Measurements from ENCODE around the gene NHERF2. TPM values are rescaled to one million over a fixed set of nuclear protein-coding genes. Genes with fewer than 3 reads are reported as not detected.
A peak's percentile ranks its signal among the peaks of the same experiment; 100 is the strongest.

The NHERF2 gene
- total RNA-seq, 3 donors from 2014 or later: 2.0 to 4.4 (median 2.0) TPM

DNA sequence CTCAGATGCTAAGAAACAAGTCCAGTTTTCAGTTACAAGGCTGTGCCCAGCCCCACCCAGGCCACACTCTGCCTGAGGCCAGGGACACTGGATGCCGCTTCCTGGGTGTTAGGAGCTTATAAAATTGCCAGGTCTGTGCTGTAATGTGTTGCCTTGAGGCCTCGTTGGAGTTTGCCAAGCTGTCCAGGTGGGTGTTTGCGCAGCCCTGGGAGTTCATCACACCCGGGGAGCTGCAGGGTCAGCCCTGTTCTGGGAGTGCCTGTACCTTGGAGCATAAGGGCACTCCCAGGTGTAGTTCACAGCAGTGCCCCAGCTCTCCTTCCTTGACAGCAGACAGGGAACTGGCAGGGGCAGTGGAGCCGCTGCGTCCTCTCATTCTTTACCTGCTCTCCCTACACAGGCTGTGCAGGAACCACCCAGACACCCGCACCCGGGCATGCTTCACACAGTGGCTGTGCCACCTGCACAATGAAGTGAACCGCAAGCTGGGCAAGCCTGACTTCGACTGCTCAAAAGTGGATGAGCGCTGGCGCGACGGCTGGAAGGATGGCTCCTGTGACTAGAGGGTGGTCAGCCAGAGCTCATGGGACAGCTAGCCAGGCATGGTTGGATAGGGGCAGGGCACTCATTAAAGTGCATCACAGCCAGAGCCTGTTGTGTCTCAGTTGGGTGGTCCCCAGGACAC, 41.1 kb upstream of the NHERF2 start:
- Mint-ChIP-seq H3K36me3 (ENCODE audit: insufficient read depth) (peaks cover 3% of the 10 kb centered on the region), H3K4me3 (peak overlapping the region; percentile 83), H3K27me3 (ENCODE audit: low read depth) (peaks cover 23% of the 10 kb centered on the region), H3K9me3 (no peaks in the 10 kb centered on the region), H3K4me1 (ENCODE audit: low read depth) (peaks cover 22% of the 10 kb centered on the region)
- ATAC-seq (no peak), DNase-seq (no peak)

DNA sequence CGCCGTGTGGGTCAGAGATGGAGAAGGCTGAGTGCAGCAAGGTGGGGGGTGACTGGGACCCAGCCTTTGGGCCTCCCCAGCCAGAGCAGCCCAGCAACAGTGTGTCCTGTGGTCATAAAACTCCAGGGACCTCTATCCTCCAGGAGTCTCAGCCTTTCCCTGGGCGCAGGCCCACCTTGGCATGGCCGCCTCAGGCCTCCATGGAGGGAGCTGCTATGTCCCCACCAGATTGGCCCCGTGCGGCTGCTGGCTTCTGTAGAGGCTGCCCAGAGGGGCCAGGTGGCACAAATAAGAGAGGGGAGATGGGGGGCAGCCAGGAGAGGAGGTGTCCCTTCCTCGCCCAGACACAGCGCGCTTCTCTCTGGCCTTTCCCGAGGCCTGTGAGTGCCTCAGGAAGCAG, 39.5 kb upstream of the NHERF2 start:
- Mint-ChIP-seq H3K4me1 (ENCODE audit: low read depth) (peaks cover 29% of the 10 kb centered on the region), H3K27me3 (ENCODE audit: low read depth) (peaks cover 14% of the 10 kb centered on the region), H3K9me3 (no peaks in the 10 kb centered on the region), H3K4me3 (no peak overlapping the region), H3K36me3 (ENCODE audit: insufficient read depth) (peaks cover 3% of the 10 kb centered on the region)
- no peak for DNase-seq
- no peak for ATAC-seq

DNA sequence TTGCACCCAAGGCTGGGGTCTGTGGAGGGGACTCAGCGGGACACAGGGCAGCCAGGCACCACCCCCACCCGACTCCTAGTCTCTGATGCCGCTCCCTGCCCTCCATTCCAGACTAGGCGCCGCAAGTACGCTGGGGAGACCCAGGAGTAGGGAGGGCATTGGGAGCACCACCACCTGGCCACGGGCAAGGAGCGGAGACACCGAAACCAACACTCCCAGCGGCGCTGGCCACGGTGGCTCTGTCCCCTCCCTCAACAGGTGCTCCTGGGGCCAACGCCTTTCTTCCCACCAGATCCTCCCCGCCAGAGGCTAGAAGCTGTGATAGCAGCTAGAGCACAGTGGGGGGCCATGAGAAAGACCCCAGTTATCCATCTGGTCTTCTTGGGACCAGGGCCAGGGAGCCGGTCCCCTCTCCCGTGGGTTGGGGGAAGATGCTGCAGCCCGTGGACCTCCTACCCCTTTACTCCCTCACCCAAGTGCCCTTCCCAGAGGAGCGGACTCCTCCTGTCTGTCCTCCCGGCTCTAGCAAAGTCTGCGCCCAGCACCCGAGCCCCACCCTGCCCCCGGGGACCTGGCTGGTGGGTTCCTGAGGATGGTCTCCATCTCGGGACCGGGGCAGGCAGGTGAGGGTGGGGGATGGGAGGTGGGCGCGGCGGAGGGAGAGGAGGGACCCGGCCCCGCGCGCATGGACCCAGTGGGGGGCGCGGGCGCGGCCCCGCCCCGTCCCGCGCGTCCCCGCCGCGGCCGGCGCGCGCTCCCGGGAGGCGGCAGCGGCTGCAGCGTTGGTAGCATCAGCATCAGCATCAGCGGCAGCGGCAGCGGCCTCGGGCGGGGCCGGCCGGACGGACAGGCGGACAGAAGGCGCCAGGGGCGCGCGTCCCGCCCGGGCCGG, 37.2 kb upstream of the NHERF2 start, which contains the start of gene SYNGR3:
Gene SYNGR3 (plus strand): TSS at position 762 of the 892 bp plus-strand sequence. CDS start 133 bp downstream, outside the sequence.
- H3K36me3 Mint-ChIP-seq (ENCODE audit: insufficient read depth): peaks cover 3% of the 10 kb centered on the region
- H3K4me1 Mint-ChIP-seq (ENCODE audit: low read depth): peaks cover 31% of the 10 kb centered on the region
- ATAC-seq (no peak), DNase-seq (no peak)
- H3K27me3 Mint-ChIP-seq (ENCODE audit: low read depth): peaks cover 11% of the 10 kb centered on the region
- H3K4me3 Mint-ChIP-seq: peak within 1 kb of the TSS; percentile 70
- no peaks in the 10 kb centered on the region for H3K9me3 Mint-ChIP-seq

DNA sequence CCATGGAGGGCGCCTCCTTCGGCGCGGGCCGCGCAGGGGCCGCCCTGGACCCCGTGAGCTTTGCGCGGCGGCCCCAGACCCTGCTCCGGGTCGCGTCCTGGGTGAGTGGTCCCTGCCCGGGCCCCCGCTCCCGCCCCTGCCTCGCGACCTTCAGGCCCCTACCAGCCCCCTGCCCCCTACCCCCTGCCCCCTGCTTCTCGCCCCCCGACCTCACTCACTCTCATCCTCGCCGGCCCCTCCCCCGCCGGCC, 36.7 kb upstream of the NHERF2 start:
- H3K36me3 Mint-ChIP-seq (ENCODE audit: insufficient read depth): peaks cover 3% of the 10 kb centered on the region
- ATAC-seq (no peak), DNase-seq (no peak)
- H3K4me3 Mint-ChIP-seq: no peak overlapping the region
- H3K27me3 Mint-ChIP-seq (ENCODE audit: low read depth): peaks cover 11% of the 10 kb centered on the region
- H3K4me1 Mint-ChIP-seq (ENCODE audit: low read depth): peaks cover 26% of the 10 kb centered on the region
- no peaks in the 10 kb centered on the region for H3K9me3 Mint-ChIP-seq

DNA sequence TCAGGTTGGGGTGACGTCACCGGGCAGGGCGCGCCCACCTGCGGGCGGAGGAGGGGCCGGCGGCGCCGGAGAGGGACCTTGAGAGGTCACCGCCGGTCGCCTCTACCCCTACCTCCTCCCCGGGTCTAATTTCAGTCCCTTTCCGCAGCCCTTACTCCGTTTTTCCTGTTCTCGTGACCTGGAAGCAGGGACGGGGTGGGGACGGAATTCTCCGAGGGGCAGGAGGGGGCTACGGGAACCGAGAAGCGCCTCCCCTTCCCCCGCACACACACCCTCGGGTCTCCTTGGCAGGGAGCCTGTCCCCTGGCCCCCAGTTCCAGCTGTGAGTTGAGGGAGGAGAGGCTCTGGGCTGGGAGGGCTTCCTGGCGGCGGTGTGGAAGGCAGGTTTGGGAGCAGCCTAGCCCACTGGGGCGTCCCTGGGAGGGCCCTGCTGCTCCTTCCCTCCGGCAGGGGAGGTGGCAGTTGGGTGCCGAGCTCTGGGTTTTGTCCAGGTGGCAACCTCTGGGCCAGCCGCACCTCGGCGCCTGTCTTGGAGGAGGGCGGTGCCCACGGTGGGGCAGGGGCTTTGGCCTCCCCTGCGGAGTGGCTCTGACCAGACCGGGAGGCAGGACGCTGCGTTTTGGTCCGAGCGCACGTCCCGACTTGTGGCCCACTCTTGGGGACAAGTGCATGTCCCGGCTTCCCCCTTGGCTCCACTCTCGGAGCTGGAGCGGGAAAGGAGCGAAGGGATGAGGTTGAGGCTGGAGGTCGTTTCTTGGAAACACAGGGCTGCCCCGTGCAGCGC, 36.2 kb upstream of the NHERF2 start:
- H3K27me3 Mint-ChIP-seq (ENCODE audit: low read depth): peaks cover 11% of the 10 kb centered on the region
- peaks cover 3% of the 10 kb centered on the region for H3K36me3 Mint-ChIP-seq (ENCODE audit: insufficient read depth)
- no peaks in the 10 kb centered on the region for H3K9me3 Mint-ChIP-seq
- peak overlapping the region; percentile 70 for H3K4me3 Mint-ChIP-seq
- no peak for DNase-seq
- peaks cover 21% of the 10 kb centered on the region for H3K4me1 Mint-ChIP-seq (ENCODE audit: low read depth)
- ATAC-seq: no peak

DNA sequence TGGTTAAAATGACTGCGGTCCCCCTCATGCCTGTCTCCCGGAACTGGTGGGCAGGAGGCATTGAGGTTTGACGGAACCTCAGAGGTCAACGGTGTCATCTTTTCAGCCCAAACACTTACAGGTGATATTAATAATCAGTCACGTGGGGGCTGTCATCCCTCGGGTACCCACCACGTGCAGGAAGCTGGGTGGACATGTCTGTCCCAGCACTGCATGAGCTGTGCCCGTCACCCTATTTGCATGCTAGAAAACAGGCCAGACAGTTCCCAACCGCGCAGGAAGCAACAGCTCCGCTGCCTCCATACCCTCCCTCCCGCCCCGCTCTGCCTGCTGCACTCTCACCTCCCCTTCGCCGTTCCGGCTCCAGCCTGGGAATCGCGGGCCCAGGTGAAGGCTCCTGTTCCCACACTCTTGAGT, 35.6 kb upstream of the NHERF2 start:
- peak; percentile 43 for DNase-seq
- H3K4me3 Mint-ChIP-seq: peak overlapping the region; percentile 70
- no peaks in the 10 kb centered on the region for H3K9me3 Mint-ChIP-seq
- H3K36me3 Mint-ChIP-seq (ENCODE audit: insufficient read depth): no peaks in the 10 kb centered on the region
- H3K27me3 Mint-ChIP-seq (ENCODE audit: low read depth): peaks cover 11% of the 10 kb centered on the region
- H3K4me1 Mint-ChIP-seq (ENCODE audit: low read depth): peaks cover 23% of the 10 kb centered on the region
- ATAC-seq: peak; percentile 21 to 39

DNA sequence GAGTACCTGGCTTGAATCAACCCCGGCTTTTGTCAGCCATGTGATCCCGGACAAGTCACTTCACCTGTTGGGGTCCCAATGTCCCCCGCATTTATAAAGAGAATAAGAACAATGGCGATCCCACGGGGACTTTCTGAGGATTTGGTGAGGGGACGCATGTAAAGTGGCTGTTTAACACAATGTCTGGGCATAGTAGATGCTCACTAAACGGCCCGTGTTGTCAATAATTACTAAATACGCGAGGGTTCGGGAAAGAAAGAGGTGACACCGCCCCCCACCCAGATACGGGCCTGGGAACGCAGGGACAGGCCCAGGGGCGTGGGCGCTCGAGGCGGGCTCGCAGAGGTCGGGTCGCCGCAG, 35.1 kb upstream of the NHERF2 start:
- Mint-ChIP-seq H3K4me3 (peak overlapping the region; percentile 70), H3K4me1 (ENCODE audit: low read depth) (peaks cover 23% of the 10 kb centered on the region), H3K36me3 (ENCODE audit: insufficient read depth) (no peaks in the 10 kb centered on the region), H3K9me3 (no peaks in the 10 kb centered on the region), H3K27me3 (ENCODE audit: low read depth) (peaks cover 11% of the 10 kb centered on the region)
- ATAC-seq (no peak), DNase-seq (no peak)

DNA sequence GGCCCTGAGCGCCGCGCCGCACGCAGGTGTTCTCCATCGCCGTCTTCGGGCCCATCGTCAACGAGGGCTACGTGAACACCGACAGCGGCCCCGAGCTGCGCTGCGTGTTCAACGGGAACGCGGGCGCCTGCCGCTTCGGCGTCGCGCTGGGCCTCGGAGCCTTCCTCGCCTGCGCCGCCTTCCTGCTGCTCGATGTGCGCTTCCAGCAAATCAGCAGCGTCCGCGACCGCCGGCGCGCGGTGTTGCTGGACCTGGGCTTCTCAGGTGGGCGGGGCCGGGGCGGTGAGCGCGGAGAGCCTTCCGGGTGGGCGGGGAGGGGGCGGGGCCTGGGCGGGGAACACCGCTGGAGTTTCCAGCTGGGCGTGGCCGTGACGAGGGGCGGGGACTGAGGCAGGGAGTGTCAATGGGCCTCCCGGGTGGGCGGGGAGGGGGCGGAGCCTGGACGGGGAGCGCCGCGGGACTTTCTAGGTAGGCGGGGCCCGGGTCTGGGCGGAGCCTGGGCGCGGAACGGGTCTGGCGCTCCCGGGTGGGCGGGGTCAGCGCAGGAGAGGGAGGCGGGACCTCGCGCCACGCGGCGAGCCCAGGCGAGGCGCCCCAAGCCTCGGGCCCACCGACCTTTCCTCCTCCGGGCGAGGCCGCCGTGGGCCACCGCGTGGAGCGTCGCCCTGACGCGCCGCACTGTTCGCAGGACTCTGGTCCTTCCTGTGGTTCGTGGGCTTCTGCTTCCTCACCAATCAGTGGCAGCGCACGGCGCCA, 34.6 kb upstream of the NHERF2 start:
- no peaks in the 10 kb centered on the region for H3K9me3 Mint-ChIP-seq
- peaks cover 23% of the 10 kb centered on the region for H3K4me1 Mint-ChIP-seq (ENCODE audit: low read depth)
- peak; percentile 68 to 80 for ATAC-seq
- H3K27me3 Mint-ChIP-seq (ENCODE audit: low read depth): peaks cover 11% of the 10 kb centered on the region
- H3K4me3 Mint-ChIP-seq: peak overlapping the region; percentile 70
- peak; percentile 99 for DNase-seq
- no peaks in the 10 kb centered on the region for H3K36me3 Mint-ChIP-seq (ENCODE audit: insufficient read depth)

DNA sequence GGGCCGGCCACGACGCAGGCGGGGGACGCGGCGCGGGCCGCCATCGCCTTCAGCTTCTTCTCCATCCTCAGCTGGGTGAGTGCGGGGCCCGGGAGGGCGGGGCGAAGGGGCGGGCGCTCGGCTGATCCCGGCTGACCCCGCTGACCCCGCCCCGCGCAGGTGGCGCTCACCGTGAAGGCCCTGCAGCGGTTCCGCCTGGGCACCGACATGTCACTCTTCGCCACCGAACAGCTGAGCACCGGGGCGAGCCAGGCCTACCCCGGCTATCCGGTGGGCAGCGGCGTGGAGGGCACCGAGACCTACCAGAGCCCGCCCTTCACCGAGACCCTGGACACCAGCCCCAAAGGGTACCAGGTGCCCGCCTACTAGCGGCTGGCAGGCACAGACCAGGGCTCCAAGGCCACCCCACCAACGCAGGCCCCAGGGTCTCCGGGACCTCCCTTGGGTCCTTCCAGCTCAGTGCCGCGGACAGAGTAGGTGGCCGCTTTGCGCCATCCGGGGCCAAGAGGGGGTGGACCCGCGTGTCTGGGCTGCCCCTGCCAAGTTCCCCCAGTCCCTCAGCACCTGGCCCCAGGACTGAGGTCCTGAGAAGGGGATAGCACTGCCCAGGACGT, 33.9 kb upstream of the NHERF2 start:
- H3K4me1 Mint-ChIP-seq (ENCODE audit: low read depth): peaks cover 23% of the 10 kb centered on the region
- no peaks in the 10 kb centered on the region for H3K9me3 Mint-ChIP-seq
- H3K4me3 Mint-ChIP-seq: no peak overlapping the region
- no peak for ATAC-seq
- no peaks in the 10 kb centered on the region for H3K36me3 Mint-ChIP-seq (ENCODE audit: insufficient read depth)
- H3K27me3 Mint-ChIP-seq (ENCODE audit: low read depth): peaks cover 11% of the 10 kb centered on the region
- DNase-seq: no peak

DNA sequence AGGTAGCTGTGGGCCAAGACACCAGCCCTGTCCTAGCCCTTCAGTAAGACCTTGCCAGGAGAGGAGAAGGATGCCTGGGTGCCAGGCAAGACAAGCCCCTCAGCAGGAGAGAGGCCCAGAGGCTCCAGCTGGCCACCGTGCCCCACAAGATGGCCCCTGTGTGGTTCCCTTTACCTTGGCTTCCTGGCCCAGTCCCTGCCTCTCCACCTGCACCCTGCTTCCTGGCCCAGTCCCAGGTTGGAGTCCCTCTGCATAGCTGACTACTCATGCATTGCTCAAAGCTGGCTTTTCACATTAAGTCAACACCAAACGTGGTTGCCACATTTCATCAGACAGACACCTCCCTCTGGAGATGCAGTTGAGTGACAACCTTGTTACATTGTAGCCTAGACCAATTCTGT, 33.0 kb upstream of the NHERF2 start:
- Mint-ChIP-seq H3K4me3 (no peak overlapping the region), H3K9me3 (no peaks in the 10 kb centered on the region), H3K27me3 (ENCODE audit: low read depth) (peaks cover 7% of the 10 kb centered on the region), H3K4me1 (ENCODE audit: low read depth) (peaks cover 23% of the 10 kb centered on the region), H3K36me3 (ENCODE audit: insufficient read depth) (peaks cover 2% of the 10 kb centered on the region)
- DNase-seq: no peak
- ATAC-seq: no peak

DNA sequence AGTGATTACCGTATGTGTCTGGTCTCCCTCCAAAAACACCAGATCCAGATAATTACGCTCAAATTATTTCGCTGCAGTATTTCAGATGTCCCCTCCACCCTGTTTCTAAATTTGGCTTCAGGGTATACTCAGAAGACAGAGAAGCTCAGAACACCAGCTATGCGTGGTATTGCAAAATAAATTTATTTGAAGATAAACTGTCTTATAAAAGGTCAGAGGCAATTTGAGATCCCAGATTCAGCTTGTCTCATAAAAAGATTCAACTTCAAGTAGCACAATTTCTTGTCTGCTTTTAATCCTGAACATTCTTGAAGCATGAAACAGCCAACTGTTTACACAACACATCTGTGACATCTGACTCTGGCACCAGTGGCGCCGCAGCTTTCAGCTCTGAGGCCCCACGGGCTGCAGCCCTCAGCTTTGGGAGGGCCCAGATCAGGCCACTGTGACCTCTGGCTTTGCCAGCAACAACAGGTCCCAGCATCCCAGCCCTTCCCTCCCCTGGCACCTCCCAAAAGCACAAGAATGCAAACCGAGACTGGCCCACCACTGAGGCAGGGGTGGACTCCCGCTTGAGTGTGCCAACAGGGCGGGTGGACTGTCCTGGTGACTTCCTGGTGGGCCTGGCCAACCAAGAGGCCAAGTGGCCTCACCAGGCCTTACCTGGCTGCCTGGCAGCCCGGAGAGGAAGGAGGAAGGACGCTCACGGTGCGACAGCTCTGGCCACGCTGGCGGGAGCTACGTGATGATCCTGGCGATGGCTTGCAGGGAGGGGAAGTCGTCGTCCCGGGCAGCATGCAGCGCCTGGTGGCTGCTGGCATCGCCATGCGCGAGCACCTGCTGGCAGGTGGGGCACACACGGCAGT, 29.0 kb upstream of the NHERF2 start:
- no peaks in the 10 kb centered on the region for H3K9me3 Mint-ChIP-seq
- H3K4me3 Mint-ChIP-seq: no peak overlapping the region
- ATAC-seq (no peak), DNase-seq (no peak)
- peaks cover 10% of the 10 kb centered on the region for H3K4me1 Mint-ChIP-seq (ENCODE audit: low read depth)
- H3K36me3 Mint-ChIP-seq (ENCODE audit: insufficient read depth): peaks cover 9% of the 10 kb centered on the region
- H3K27me3 Mint-ChIP-seq (ENCODE audit: low read depth): no peaks in the 10 kb centered on the region

DNA sequence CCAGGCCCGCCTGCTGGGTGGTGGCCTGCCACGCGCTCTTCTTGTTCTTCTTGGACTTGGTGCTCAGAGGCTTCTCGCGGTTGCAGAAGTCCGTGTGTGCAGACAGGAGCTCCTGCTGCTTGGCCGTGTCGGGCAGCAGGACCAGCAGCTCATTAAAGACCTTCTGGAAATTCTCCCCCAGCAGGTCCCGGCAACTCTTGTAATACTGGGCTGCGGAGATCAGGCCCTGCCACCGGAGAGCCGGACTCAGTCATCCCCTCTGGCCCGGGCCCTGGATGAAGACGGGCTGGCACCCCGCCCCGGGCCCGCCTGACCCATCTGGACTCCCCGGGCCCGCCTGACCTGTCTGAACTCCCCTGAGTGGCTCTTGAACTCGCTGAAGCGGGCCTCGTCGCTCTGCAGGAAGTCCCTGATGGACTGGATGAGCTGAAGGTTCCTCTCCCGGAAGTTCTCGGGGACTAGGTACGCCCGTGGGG, 28.3 kb upstream of the NHERF2 start:
- no peaks in the 10 kb centered on the region for H3K27me3 Mint-ChIP-seq (ENCODE audit: low read depth)
- no peak for ATAC-seq
- no peaks in the 10 kb centered on the region for H3K9me3 Mint-ChIP-seq
- peaks cover 9% of the 10 kb centered on the region for H3K36me3 Mint-ChIP-seq (ENCODE audit: insufficient read depth)
- H3K4me1 Mint-ChIP-seq (ENCODE audit: low read depth): peaks cover 9% of the 10 kb centered on the region
- H3K4me3 Mint-ChIP-seq: no peak overlapping the region
- no peak for DNase-seq
